ELF-1 (cell line): ENCODE data around the gene PKLR.
A peak's percentile ranks its signal among the peaks of the same experiment; 100 is the strongest.
"Not testable (repeated sequence)": the region's sequence is repeated elsewhere in the genome, so short reads cannot be mapped to it uniquely, and the experiment has no call there.

Experiments used
- DNase-seq: peaks from one replicate; pipeline ENCODE4 v3.0.0-alpha.2; 2016; ENCODE audit warnings: low read depth, low spot score

Gene PKLR

DNA sequence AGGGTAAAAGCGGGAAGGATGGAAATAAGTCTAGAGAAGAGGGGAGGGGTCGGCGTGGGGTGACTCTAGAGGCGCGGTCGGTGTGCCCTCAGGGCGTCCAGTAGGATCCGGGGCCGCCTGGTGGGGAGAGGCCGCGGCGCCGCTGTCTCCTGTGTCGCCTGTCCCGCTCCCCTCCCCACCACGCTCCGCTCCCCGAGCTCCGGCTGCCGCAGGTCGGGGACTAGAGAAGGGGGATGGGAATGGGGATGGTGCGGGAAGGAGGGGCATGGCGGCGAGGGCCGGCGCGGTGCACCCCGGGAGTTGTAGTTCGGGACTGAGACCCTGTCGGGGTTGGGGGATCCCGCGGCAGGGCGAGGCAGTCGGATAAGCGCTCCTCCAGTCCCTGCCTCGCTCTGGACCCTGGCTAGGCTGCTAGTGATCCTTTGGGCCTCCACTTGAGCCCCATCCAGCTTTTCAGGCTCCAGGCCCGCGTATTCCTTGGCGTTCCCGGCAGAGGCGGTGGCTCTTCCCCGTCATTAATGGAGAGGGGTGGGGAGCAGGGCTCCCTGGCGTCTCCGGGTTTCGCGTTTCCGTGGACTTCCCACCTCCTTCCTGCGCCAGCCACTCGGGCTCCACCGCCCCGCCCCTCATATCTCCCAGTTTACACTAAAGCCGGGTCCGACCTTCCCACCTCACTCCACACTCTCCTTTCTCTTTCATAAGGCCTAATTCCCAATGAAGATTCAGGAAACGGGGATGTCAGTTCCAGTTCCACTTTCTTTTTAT, 45.8 kb downstream of the PKLR start, which contains the start of gene ENTREP3:
TSS of gene ENTREP3 (minus strand) at position 241 of the 765 bp plus-strand sequence. CDS start 606 bp downstream, outside the sequence.
- DNase-seq = peak; percentile 89

DNA sequence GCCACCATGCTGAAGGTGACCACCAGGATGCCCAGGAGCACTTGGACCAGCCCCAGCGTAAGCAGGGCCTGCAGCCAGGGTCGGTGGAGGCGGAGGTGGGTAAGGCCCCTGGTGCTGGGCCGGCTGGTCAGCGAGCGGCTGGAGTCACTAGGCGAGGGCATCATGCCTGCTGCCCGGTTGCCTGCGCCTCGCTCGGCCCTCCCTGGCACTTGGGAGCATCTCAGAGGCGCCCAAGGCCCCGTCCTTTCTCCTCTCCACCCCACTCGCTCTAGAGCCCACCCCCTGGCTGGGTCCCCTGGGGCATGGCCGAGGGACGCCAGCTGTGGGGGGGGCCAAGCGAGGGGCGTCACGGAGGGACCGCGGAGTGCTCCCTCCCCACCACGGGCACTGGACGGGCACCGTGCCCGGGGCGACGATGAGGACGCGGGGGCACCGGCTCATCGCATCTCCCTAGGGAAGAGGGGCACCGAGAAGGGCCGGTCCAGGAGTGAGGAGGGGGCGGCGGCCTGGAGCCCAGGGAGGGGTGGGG, 46.5 kb downstream of the PKLR start:
- DNase-seq = no peak

DNA sequence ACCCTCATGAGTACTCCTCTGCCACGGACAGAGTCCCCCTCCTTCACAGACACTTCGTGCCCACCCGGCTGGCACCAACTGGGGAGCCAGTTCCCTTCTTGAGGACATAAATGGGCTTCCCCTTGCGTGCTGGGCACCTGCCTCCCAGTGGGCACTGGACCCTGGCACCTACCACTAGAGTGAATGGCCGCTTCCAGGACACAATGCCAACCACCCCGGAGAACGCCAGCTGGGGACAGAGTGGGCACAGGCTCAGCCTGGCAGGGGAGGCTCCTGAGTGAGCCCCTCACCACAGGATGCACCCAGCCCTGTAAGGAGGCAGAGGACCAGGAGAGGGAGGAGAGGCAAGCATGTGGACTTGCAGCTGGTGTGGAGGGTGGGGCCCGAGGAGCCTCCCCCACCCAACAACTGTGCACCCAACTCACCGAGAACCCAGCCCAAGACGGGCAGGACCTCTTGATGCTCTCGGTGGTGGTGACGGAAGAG, 47.0 kb downstream of the PKLR start:
- DNase-seq = no peak

DNA sequence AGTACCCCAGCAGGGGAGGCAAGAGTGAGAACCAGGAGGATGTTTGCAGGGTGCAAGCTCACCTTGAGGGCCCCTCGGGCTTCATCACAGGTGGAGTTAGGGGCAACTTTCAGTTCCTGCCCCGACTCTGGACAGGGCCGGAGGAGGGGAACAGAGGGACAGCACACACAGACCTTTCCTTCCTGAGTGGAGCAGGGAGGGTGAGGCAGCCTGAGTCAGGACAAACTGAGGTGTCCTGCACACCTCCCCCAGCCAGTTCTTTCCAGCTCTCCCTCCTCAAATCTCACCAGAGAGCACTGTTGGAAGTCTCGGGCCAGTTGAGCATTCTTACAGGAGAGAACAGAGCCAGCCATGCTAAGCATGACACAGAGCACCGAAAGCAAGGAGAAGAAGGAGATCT, 47.4 kb downstream of the PKLR start:
- no peak for DNase-seq

DNA sequence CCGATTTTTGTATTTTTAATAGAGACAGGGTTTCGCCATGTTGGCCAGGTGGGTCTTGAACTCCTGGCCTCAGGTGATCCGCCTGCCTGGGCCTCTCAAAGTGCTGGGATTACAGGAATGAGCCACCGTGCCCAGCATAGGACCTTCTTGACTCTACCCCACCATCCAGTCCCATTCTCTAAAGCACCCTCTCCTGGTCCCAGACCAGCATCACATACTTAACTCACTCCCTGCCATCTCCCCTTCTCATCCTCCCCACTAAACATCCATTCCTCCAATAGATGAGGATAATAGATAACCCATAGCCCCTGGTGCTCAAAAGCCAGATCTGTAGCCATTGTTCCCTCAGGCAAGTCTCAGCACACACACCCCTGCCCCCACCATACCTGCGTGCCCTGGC, 48.0 kb downstream of the PKLR start:
- peak; percentile 71 for DNase-seq

DNA sequence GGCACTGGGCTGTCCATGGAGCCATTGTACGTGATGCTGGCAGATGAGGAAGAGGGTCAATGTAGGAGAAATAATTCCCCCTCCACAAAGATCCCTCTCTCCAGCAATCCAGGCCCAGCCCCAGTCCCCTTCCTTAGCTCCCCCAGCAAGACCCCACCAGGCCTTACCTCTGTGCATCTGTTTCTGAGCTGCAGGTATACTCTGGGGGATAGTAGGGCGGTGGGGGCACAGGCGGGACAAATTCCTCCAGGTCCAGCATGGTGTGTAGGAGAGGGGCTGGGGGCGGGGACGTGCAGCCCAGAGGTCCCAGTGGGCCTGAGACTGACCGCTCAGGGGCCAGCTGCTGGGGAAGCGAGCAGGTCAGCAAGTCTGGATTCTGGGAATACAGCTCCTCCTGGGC, 49.7 kb downstream of the PKLR start:
- DNase-seq = no peak

DNA sequence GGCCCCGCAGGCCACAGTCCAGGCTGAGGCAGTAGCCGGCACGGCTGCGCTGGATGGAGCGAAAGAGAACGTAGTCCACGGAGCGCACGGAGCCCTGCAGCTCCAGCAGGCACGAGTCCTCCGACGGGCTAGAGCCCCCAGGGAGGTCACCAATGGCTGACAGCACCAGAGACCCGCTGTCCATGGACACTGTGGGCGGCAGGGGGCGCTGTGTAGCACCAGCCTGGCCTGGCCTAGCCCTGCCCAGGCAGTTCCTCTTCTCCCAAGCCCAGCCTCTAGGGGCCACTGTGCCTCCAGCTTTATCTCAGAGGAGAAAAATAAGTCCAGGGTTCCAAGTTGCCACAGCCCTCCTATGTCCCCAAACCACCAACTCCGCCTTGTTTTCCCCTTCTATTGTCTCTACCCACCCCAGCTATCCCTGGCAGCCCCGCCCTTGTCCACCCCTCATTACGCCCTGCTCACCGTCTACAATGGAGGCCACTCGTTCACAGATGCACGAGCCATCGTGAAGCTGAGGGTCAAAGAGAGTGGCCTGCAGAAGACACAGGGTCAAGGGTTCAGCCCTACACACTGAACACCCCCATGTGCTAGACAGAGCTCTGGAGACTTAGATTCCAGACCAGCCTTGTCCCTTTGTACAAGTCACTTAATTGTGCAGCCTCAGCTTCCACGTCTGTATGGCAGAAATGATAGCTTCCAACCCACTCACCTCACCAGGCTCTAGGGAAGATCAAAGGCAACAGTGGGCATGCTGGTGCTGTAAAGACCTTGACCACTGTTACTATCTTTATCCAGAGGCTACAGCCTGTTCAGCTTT, 50.4 kb downstream of the PKLR start:
- DNase-seq = peak; percentile 97

DNA sequence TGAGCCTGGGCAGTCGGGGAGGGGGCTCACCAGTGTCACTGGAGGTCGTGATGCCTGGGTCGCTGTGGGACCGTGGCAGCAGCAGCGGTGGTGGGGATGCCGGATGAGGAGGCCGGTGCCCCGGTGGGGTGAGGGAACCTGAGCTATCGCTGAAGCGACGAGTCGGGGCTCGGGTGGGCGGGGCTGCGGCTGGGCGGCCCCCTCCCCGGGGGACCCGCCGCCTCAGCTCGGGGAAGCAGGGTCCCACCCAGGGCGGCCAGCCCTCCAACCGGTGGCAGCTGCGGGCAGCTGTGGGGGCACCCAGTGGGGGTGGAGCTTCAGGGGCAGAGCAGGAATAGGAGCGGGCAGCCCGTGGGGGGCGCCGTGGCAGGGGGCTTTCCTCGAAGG, 51.0 kb downstream of the PKLR start:
- no peak for DNase-seq

DNA sequence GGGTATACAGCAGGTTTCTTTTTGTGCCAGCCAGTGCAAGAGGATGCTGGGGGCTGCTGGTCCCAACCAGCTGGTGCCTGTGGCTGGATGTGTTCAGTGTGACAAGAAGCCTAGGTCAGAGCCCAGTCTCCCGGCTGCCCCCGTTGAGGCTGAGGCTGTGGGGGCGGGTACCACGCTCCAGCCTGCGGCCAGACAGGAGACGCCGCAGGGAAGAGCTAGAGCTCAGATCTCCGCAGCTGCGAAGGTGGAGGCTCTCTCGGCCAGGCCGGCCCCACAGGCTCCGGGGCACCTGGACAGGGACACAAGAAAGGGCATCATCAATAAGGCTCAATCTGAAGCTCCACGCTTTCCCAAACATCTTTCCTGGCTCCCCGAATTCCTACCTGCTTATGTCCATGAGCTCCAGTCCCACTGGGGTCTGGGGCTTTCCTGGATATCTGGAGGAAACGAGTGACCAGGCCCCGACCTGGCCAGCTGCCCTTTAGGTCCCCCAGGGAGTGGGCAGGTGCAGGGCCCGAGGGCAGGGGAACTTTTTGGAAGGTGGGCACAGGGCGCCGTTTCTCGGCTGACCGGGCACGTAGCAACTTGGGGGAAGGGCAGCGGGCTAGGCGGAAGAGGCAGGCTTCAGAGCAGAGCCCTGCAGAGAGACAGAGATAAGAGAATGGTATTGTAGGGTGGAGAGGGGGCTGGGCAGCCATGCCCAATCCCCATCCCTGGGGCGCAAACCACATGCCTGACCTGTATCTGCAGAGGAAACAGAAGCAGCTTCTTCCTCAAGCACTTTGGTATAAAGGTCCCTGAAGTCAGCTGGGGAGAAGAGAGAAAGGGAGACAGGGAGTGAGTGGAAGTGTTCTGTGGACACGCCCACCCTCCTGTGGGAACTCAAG, 53.3 kb downstream of the PKLR start:
- peak; percentile 72 for DNase-seq

DNA sequence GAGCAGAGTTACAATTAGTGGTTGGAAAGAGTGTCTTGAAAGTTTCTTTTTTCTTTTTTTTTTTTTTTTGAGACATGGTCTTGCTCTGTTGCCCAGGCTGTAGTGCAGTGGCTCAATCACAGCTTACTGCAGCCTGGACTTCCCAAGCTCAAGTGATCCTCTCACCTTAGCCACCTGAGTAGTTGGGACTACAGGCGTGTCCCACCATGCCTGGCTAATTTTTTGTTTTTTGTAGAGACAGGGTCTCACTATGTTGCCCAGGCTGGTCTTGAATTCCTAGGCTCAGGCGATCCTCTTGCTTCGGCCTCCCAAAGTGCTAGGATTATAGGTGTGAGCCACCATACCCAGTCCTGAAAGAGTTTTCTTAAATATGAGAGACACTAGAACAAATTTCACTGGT, 54.4 kb downstream of the PKLR start:
- not testable (repeated sequence) for DNase-seq

DNA sequence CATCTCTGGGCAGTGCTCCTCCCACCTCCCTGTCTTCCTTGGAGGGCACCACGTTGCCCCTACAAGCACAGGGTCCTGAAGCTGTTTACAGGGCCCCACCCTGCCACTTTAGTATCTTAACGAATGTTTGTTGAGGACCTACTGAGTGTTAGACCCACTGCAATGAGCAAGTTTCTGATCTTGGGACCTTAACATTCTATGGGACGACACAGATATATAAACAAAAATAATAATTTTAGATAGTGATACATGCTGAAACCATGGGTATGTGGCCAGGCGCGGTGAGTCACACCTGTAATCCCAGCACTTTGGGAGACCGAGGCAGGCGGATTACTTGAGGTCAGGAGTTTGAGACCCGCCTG, 56.1 kb downstream of the PKLR start:
- no peak for DNase-seq

DNA sequence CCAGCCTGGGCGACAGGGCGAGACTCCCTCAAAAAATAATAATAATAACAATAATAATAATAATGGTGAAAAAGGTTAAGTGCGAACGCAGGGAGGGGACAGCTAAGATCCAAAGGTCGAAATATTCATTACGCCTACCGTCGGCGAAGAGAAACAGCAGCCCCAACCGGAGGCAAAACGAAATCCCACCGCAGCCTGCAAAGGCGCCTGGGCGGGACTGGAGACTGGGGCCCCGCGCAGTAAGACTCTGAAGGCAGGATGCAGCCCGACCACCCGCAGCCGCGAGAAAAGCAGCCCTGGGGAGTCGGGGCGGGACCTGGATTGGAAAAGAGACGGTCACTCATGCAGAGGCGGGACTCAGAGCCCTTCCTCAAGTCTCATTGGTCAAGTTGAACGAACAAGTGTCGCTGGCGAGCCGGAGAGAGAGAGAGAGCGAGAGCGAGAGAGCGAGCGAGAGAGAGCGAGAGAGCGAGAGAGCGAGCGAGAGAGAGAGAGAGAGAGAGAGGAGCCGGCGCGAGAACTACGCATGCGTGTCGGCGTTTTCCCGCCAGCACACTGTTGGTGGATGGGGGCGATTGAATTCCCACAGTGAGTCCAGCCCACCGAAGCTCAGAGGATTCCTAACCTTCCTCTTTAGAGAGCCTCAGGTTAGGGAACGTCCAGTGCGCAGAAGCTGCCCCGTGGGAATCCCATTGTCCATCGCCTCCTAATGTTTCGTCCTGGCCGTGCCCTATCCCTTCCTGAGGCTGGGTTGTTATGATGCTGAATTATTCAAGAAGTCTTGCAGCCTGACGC, 56.7 kb downstream of the PKLR start:
- peak; percentile 100 for DNase-seq

DNA sequence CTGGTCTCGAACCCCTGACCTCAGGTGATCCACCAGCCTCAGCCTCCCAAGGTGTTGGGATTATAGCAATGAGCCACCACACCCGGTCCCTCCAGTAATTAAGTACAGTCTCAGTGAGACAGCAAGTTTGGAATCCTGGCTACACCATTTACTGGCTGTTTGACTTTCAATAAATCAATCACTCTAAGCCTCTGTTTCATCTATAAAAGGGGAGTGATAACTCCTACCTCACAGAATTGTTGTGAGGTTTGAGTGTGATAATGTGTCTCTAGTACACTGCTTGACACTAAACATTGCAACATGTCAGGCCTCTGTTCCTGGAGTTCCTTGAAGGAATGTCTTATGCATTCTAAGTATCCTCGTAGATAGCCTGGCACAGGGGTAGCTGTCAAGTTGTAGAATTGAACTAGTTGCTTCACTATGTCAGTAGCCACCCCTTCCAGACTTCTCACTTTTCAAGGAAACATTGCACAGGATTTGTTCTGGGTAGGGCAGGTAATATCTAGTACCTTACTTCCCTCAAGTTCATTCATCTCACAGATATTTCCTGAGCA, 58.4 kb downstream of the PKLR start:
- no peak for DNase-seq

DNA sequence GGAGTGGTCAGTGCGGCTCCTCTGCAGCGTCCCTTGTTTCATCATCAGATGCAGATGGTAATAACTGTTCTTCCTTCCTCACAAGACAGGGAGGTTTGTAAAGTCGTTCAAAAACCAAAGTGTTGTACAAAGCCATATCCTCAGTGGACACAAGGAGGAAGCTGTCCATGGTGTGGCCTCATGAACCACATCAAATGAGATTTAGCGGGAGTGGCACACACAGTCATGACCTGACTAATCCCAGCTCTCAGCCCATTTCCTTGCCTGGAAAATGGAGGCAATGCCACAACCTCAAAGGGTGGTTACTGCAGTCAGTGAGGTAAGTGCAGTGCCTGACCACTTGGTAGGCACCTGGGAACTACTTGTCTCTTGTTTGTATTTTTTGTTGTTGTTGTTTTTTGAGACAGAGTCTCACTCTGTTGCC, 59.4 kb downstream of the PKLR start:
- no peak for DNase-seq

DNA sequence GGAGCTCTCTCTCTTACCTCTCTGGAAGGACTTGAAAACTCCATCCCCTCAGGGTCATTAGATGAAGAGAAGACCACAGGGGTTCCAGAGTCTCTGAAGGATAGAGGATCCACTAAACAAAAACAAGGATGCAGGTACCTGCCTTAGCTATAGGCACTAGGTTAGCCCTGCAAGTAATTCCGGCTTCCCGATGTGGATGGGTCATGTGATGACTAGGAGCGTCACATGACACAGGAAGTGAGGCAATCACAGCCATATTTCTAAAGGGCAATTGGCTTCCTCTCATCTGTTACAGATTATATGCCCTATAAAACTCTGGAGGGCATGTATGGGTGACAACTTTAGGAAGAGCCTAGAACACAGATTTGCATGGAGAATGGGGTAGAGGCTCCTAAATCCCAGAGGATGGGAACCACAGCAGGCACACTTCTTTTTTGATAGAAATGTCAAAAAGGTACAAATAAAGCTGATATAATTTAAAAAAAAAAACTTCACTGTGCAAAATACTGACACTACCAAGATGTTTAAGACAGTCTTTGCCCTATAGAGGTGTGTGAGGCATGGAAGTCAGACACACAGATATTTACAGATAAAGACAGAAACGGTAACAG, 60.1 kb downstream of the PKLR start:
- DNase-seq = peak; percentile 67
